Measurements from ENCODE around the gene WDR33.
"Not testable (repeated sequence)": the region's sequence is repeated elsewhere in the genome, so short reads cannot be mapped to it uniquely, and the experiment has no call there.

The WDR33 gene

DNA sequence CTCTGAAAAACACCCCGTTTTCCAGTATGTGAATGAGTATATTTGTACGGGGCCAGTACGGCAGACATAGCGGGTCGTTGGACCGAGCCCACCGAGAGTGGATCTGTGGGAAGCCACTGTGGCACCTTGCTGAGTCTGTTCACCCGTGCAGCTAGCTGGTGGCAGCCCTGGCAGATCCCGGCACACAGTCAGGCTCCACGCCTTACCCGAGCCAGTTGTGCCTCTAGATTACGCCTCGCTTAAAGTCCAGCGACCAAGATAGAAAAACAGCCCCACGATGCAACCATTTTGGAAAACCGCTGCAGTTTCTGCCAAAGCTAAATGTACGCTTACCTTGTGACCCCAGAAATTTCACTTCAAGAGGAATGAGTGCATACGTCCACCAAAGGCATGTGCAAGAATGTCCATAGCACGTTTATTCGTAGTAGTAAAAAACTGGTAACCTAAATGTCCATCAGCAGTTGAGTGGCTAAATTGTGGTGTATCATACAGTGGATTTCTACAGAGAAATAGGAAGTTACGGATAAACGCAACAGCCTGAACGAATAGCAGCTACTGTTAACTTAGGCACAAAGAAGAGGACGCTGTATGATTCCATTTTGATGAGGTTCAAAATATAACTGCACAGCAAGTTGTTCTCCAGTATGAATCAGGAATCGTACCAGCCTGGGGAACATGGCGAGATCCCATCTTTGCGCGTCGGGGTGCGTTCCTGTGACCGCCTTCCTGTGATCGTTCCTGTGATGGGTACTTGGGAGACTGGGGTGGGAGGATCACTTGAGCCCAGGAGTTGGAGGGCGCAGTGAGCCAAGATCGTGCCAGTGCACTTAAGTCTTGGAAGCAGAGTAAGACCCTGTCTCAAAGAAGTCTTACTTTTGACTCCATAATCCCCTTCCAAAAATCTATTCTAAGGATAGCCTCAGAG, 688 bp upstream of the WDR33 start:
- H3K9ac ChIP-seq (ENCODE audit: low read length), result peak overlapping the region; percentile 97
- no peaks in the 10 kb centered on the region for H3K9me2 ChIP-seq (replicated peaks; ENCODE audit: insufficient read depth, low read length)
- no peaks in the 10 kb centered on the region for H3K9me3 ChIP-seq (replicated peaks; ENCODE audit: insufficient read depth, low read length)
- H3K4me2 ChIP-seq (ENCODE audit: low read depth, low read length), result peak overlapping the region; percentile 76
- peaks cover 20% of the 10 kb centered on the region; the same call in 1 of the 2 replicates for H4K20me1 ChIP-seq (ENCODE audit: insufficient read depth, low read length)
- DNase-seq, result no peak
- H3K4me3 ChIP-seq (ENCODE audit: low read length), result peak overlapping the region; percentile 77
- peaks cover 22% of the 10 kb centered on the region for H3F3A ChIP-seq (ENCODE audit: insufficient read depth, low read length)
- H3K27me3 ChIP-seq (replicated peaks; ENCODE audit: insufficient read depth, low read length), result no peaks in the 10 kb centered on the region
- peak overlapping the region; percentile 85 for H2AFZ ChIP-seq (ENCODE audit: low read length)
- H3K36me3 ChIP-seq (replicated peaks; ENCODE audit: insufficient read depth, low read length), result no peaks in the 10 kb centered on the region
- peaks cover 26% of the 10 kb centered on the region for H3K4me1 ChIP-seq (ENCODE audit: low read length)
- TF ChIP-seq EZH2phosphoT487 (IDR thresholded peaks at IDR 0.05; ENCODE audit: low read length) (no peak), EZH2 (optimal IDR thresholded peaks at IDR 0.05; ENCODE audit: low read depth, low read length) (no peak)
- TF ChIP-seq, protein P1, sequence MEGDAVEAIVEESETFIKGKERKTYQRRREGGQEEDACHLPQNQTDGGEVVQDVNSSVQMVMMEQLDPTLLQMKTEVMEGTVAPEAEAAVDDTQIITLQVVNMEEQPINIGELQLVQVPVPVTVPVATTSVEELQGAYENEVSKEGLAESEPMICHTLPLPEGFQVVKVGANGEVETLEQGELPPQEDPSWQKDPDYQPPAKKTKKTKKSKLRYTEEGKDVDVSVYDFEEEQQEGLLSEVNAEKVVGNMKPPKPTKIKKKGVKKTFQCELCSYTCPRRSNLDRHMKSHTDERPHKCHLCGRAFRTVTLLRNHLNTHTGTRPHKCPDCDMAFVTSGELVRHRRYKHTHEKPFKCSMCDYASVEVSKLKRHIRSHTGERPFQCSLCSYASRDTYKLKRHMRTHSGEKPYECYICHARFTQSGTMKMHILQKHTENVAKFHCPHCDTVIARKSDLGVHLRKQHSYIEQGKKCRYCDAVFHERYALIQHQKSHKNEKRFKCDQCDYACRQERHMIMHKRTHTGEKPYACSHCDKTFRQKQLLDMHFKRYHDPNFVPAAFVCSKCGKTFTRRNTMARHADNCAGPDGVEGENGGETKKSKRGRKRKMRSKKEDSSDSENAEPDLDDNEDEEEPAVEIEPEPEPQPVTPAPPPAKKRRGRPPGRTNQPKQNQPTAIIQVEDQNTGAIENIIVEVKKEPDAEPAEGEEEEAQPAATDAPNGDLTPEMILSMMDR (IDR thresholded peaks at IDR 0.05; ENCODE audit: low read length), result no peak
- peak overlapping the region; percentile 96 for H3K27ac ChIP-seq (ENCODE audit: low read length)
- H3K79me2 ChIP-seq (ENCODE audit: low read length), result peaks cover 50% of the 10 kb centered on the region

DNA sequence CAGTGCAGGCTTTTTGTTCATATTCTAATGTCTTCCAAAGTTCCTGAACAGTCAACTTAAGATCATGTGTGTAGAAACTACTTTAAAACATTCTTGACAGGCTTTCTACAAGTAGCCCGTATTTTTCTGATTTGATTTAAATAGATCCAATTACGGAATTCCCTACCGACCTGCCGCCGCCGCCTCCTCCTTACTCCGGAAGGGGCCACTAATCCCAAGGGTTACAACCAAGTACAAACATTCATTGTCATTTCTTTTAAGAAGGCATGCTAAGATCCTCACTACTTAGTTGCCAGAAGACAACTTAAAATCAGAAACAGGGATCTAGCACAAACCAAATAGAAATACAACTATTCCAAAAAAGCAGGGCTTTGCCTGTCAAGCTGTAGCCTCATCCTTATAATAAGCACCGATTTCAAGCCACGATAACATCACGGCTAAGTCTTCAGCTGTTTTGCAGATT, 784 bp downstream of the WDR33 start:
- no peak for TF ChIP-seq EZH2 (optimal IDR thresholded peaks at IDR 0.05; ENCODE audit: low read depth, low read length)
- no peak for TF ChIP-seq EZH2phosphoT487 (IDR thresholded peaks at IDR 0.05; ENCODE audit: low read length)
- TF ChIP-seq, protein P1 (IDR thresholded peaks at IDR 0.05; ENCODE audit: low read length), result no peak
- Histone ChIP-seq H3K27me3 (replicated peaks; ENCODE audit: insufficient read depth, low read length) (no peaks in the 10 kb centered on the region), H3K9me2 (replicated peaks; ENCODE audit: insufficient read depth, low read length) (no peaks in the 10 kb centered on the region), H3K4me3 (ENCODE audit: low read length) (peak overlapping the region; percentile 77), H3K9ac (ENCODE audit: low read length) (peak overlapping the region; percentile 97), H3K4me2 (ENCODE audit: low read depth, low read length) (peak overlapping the region; percentile 65), H3K36me3 (replicated peaks; ENCODE audit: insufficient read depth, low read length) (no peaks in the 10 kb centered on the region), H3K9me3 (replicated peaks; ENCODE audit: insufficient read depth, low read length) (no peaks in the 10 kb centered on the region), H3K79me2 (ENCODE audit: low read length) (peaks cover 64% of the 10 kb centered on the region), H3K27ac (ENCODE audit: low read length) (peak overlapping the region; percentile 96), H4K20me1 (ENCODE audit: insufficient read depth, low read length) (peaks cover 31% of the 10 kb centered on the region; the same call in 1 of the 2 replicates), H3K4me1 (ENCODE audit: low read length) (peaks cover 37% of the 10 kb centered on the region), H3F3A (ENCODE audit: insufficient read depth, low read length) (peaks cover 37% of the 10 kb centered on the region), H2AFZ (ENCODE audit: low read length) (no peak overlapping the region)
- no peak for DNase-seq

DNA sequence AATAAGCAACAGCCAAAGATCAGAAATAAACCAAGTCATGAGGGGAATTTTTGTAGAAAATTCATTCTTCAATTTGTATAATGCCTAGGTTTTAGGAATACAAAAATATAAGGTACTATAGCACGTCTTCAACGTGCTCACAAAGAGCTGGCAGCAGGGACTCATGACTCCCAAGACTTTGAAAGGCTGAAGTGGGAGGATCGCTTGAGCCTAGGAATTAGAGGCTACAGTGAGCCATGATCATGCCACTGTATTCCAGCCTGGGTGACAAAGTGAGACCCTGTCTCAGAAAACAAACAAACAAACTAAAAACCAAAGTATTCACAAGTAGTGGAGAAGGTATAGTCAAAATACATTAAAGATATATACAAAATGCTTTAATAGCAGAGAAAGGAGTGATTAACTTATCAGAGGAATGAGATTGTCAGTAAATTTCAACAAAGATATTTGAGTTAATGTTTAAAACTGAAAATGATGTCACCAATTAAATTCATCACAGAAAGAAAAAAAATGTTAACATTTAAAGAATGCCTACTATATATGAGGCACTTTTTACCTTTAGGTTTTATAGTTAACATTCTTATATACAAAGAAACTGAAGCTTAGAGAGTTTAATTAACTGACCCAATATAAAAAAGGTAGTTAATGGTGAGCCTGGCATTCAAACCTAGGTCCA, 3.2 kb downstream of the WDR33 start:
- H3K9ac ChIP-seq (ENCODE audit: low read length), result no peak overlapping the region
- H2AFZ ChIP-seq (ENCODE audit: low read length), result no peak overlapping the region
- no peaks in the 10 kb centered on the region for H3K27me3 ChIP-seq (replicated peaks; ENCODE audit: insufficient read depth, low read length)
- H3K4me1 ChIP-seq (ENCODE audit: low read length), result peaks cover 48% of the 10 kb centered on the region
- DNase-seq, result no peak
- peaks cover 45% of the 10 kb centered on the region; the same call in 1 of the 2 replicates for H4K20me1 ChIP-seq (ENCODE audit: insufficient read depth, low read length)
- no peaks in the 10 kb centered on the region for H3K9me2 ChIP-seq (replicated peaks; ENCODE audit: insufficient read depth, low read length)
- TF ChIP-seq, protein P1 (IDR thresholded peaks at IDR 0.05; ENCODE audit: low read length), result no peak
- TF ChIP-seq EZH2 (optimal IDR thresholded peaks at IDR 0.05; ENCODE audit: low read depth, low read length) (no peak), EZH2phosphoT487 (IDR thresholded peaks at IDR 0.05; ENCODE audit: low read length) (no peak)
- peaks cover 45% of the 10 kb centered on the region for H3F3A ChIP-seq (ENCODE audit: insufficient read depth, low read length)
- peaks cover 88% of the 10 kb centered on the region for H3K79me2 ChIP-seq (ENCODE audit: low read length)
- H3K27ac ChIP-seq (ENCODE audit: low read length), result no peak overlapping the region
- peak overlapping the region; percentile 31; the same call in 1 of the 2 replicates for H3K4me2 ChIP-seq (ENCODE audit: low read depth, low read length)
- H3K4me3 ChIP-seq (ENCODE audit: low read length), result no peak overlapping the region
- H3K36me3 ChIP-seq (replicated peaks; ENCODE audit: insufficient read depth, low read length), result 0 out of 2 replicates have a peak, but pooled peaks cover under 1% of the 10 kb centered on the region
- H3K9me3 ChIP-seq (replicated peaks; ENCODE audit: insufficient read depth, low read length), result no peaks in the 10 kb centered on the region

DNA sequence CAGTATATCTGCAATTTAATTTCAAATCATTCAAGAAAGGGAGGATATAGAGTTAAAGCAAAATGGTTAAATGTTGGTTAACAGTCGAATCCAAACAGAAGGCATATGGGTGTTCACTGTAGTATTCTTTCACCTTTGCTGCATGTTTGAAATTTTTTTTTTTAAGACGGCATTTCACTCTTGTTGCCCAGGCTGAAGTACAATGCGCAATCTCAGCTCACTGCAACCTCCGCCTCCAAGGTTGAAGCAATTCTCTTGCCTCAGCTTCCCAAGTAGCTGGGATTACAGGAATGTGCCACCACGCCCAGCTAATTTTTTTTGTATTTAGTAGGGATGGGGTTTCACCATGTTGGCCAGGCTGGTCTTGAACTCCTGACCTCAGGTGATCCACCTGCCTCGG, 4.1 kb downstream of the WDR33 start:
- H3K9me2 ChIP-seq (replicated peaks; ENCODE audit: insufficient read depth, low read length); H3K9ac ChIP-seq (ENCODE audit: low read length); H3K9me3 ChIP-seq (replicated peaks; ENCODE audit: insufficient read depth, low read length); H3K4me3 ChIP-seq (ENCODE audit: low read length); H2AFZ ChIP-seq (ENCODE audit: low read length); H3K27me3 ChIP-seq (replicated peaks; ENCODE audit: insufficient read depth, low read length); DNase-seq; H3K36me3 ChIP-seq (replicated peaks; ENCODE audit: insufficient read depth, low read length): not testable (repeated sequence)
- Histone ChIP-seq H3K4me2 (ENCODE audit: low read depth, low read length) (peak overlapping the region; percentile 25; the same call in 1 of the 2 replicates), H3K79me2 (ENCODE audit: low read length) (peaks cover 95% of the 10 kb centered on the region), H4K20me1 (ENCODE audit: insufficient read depth, low read length) (peaks cover 52% of the 10 kb centered on the region; the same call in 1 of the 2 replicates), H3K4me1 (ENCODE audit: low read length) (peaks cover 48% of the 10 kb centered on the region), H3K27ac (ENCODE audit: low read length) (peak overlapping the region; percentile 19; the same call in 1 of the 2 replicates), H3F3A (ENCODE audit: insufficient read depth, low read length) (peaks cover 40% of the 10 kb centered on the region)
